ENCODE measurements around the gene CREG2. TPM values are rescaled to one million over a fixed set of nuclear protein-coding genes. Genes with fewer than 3 reads are reported as not detected.
A peak's percentile ranks its signal among the peaks of the same experiment; 100 is the strongest.

CREG2 gene
- total RNA-seq, 6 experiments from 2014 or later = not detected

DNA sequence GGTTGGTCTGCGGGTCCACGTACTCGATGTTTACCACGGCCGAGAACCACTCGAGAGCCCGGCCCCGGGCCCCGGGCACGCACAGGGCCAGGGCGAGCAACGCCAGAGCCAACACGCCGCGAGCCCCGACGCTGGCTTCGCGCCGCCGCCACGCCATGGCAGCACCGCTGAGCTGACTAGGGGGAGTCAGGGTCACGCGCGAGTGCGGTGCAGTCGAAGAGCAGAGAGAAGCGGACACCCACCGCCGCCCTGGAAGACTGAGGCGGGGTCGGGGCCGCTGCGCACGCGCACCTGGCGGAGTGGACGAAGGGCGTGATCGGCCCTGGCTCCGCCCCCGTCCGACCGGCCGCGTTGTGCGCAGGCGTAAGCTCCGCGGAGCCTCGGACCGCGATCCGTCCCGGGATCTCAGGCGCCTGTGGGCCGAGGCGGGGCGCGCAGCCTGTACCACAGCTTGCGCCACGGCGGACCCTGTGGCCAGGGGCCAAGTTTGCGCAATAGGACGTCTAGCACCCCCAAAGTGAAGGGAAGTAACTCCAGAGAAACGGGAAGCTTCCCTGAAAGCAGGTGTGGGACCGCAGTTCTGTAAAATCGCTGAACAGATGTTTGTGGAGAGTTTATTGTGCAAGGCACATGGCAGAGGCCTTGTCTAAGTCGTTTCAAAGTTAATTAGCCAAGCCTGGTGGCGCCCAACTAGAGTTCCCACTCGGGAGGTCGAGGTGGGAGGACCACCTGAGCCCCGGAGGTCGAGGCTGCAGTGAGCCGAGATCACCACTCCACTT is 78.7 kb downstream of the CREG2 start, which contains the start of gene RNF149:
Gene RNF149 (minus strand): TSS at position 270 of the 779 bp plus-strand sequence. CDS start 113 bp downstream, at position 157.
- peak; percentile 81 for DNase-seq
- 0 out of 2 replicates have a peak, but pooled peaks cover 6% of the 10 kb centered on the region for H3K36me3 Mint-ChIP-seq (ENCODE audit: low read depth)
- TF ChIP-seq, protein P1, sequence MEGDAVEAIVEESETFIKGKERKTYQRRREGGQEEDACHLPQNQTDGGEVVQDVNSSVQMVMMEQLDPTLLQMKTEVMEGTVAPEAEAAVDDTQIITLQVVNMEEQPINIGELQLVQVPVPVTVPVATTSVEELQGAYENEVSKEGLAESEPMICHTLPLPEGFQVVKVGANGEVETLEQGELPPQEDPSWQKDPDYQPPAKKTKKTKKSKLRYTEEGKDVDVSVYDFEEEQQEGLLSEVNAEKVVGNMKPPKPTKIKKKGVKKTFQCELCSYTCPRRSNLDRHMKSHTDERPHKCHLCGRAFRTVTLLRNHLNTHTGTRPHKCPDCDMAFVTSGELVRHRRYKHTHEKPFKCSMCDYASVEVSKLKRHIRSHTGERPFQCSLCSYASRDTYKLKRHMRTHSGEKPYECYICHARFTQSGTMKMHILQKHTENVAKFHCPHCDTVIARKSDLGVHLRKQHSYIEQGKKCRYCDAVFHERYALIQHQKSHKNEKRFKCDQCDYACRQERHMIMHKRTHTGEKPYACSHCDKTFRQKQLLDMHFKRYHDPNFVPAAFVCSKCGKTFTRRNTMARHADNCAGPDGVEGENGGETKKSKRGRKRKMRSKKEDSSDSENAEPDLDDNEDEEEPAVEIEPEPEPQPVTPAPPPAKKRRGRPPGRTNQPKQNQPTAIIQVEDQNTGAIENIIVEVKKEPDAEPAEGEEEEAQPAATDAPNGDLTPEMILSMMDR (IDR thresholded peaks at IDR 0.05) = no peak
- H3K27ac Mint-ChIP-seq = peak within 1 kb of the TSS; percentile 93
- H3K4me3 Mint-ChIP-seq = peak within 1 kb of the TSS; percentile 90
- peaks cover 4% of the 10 kb centered on the region; the same call in 1 of the 2 replicates for H3K27me3 Mint-ChIP-seq (ENCODE audit: insufficient read depth)
- H3K4me1 Mint-ChIP-seq (ENCODE audit: low read depth) = peaks cover 52% of the 10 kb centered on the region
- no peaks in the 10 kb centered on the region for H3K9me3 Mint-ChIP-seq

DNA sequence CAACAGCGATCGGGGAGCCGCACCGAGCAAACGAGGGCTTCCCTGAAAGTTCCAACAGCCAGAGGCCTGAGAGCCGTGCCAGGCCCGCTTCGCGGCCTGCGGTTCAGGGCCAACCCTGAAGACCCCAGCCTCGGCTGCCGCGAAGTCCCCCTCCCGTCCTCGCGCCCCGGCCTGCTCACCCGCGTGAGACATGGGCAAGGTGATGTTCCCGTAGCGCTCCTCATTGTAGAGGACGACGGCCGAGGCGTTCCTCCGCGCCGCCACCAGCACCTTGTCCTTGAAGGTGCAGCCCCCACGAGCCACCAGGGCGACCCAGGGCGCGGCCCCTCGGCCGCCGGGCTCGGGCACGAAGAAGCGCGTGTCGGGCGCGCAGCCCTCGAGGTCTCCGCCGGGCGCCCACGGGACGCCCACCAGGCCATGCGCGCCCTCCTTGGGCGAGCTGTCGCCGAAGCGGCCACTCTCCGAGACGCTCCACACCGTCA is 79.3 kb downstream of the CREG2 start:
- Mint-ChIP-seq H3K27me3 (ENCODE audit: insufficient read depth) (peaks cover 1% of the 10 kb centered on the region; the same call in 1 of the 2 replicates), H3K4me1 (ENCODE audit: low read depth) (peaks cover 52% of the 10 kb centered on the region), H3K36me3 (ENCODE audit: low read depth) (0 out of 2 replicates have a peak, but pooled peaks cover 6% of the 10 kb centered on the region), H3K4me3 (peak overlapping the region; percentile 90), H3K27ac (peak overlapping the region; percentile 93), H3K9me3 (no peaks in the 10 kb centered on the region)
- TF ChIP-seq, protein P1 (IDR thresholded peaks at IDR 0.05) = no peak
- no peak for DNase-seq

DNA sequence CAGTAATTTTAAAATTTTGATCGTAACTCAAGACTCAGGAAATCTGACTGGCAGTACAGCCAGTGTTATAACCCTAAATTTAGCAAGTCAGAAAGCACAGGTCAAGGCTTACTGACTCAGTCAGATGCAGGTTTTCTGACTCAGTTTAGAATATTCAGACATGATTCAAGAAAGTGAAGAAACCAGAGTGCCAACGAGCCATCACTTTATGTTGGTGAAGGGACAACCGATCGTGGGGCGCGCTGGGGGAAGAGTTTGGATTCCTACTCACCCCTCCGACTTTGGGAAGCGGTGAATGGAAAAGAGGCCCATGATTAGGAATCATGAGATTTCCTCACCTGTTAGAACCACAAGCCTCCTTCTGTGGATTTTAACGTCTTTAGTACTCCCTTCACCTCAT is 79.8 kb downstream of the CREG2 start:
- Mint-ChIP-seq H3K4me1 (ENCODE audit: low read depth) (peaks cover 52% of the 10 kb centered on the region), H3K27ac (peak overlapping the region; percentile 93), H3K36me3 (ENCODE audit: low read depth) (peaks cover 8% of the 10 kb centered on the region; the same call in 1 of the 2 replicates), H3K4me3 (peak overlapping the region; percentile 90), H3K27me3 (ENCODE audit: insufficient read depth) (no peaks in the 10 kb centered on the region; the same call in 1 of the 2 replicates), H3K9me3 (no peaks in the 10 kb centered on the region)
- TF ChIP-seq, protein P1 (IDR thresholded peaks at IDR 0.05) = no peak
- DNase-seq = peak; percentile 2

DNA sequence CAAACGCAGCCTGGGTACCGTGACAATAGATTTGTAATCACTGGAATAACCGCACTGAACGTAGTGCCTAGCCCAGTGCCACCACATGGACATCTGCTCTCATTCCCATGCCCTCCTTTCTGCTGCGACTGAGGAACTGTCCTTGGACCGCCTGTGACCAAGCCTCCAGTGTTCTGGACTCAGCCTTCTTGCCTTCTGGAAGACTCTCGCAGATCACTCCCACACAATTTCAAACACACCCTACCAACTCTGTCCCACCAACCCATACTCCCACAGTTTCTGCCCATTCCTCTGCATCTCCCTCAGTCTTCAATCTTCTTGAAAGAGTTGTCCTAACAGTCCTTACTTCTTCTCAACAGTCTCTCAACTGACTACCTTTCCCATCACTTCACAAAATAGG is 80.9 kb downstream of the CREG2 start:
- Mint-ChIP-seq H3K27me3 (ENCODE audit: insufficient read depth) (no peaks in the 10 kb centered on the region; the same call in 1 of the 2 replicates), H3K36me3 (ENCODE audit: low read depth) (peaks cover 14% of the 10 kb centered on the region; the same call in 1 of the 2 replicates), H3K27ac (peak overlapping the region; percentile 93), H3K9me3 (no peaks in the 10 kb centered on the region), H3K4me1 (ENCODE audit: low read depth) (peaks cover 48% of the 10 kb centered on the region), H3K4me3 (peak overlapping the region; percentile 90)
- DNase-seq = no peak
- TF ChIP-seq, protein P1 (IDR thresholded peaks at IDR 0.05) = no peak

DNA sequence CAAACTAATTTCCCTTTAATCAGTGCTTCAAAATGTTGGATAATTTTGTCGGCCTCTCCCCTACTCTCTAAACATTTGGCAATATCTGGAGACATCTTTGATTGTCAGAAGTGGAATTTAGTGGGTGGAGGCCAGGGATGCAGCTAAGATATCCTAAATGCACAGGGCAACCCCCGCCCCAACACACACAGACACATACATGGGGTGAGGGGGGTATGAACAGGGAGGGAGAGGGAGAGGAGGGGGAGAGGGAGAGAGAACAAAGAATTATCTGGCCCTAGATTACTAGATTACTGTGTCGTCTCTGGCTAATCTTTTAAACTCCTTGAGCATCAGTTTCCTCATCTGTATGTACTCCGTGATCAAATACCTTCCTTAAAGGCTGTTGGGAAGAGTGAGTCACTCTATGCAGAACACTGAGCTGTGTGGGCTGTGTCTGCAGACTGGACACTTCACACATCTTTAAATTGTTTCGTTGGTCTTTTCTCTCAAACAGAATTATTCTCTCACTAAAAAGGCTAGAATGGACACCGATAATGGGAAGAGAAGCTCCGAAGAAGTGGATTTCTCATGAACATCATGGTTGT is 81.7 kb downstream of the CREG2 start:
- Mint-ChIP-seq H3K4me3 (peak overlapping the region; percentile 90), H3K4me1 (ENCODE audit: low read depth) (peaks cover 41% of the 10 kb centered on the region), H3K27ac (peak overlapping the region; percentile 93), H3K36me3 (ENCODE audit: low read depth) (peaks cover 14% of the 10 kb centered on the region; the same call in 1 of the 2 replicates), H3K27me3 (ENCODE audit: insufficient read depth) (no peaks in the 10 kb centered on the region; the same call in 1 of the 2 replicates), H3K9me3 (no peaks in the 10 kb centered on the region)
- peak; percentile 65 for DNase-seq
- TF ChIP-seq, protein P1 (IDR thresholded peaks at IDR 0.05) = no peak

Data from HFFc6 (cell line).